ENCODE results near the gene COMP. TPM values are rescaled to one million over a fixed set of nuclear protein-coding genes. Genes with fewer than 3 reads are reported as not detected.

COMP gene
- total RNA-seq, 1 donor from 2014 or later, result not detected

DNA sequence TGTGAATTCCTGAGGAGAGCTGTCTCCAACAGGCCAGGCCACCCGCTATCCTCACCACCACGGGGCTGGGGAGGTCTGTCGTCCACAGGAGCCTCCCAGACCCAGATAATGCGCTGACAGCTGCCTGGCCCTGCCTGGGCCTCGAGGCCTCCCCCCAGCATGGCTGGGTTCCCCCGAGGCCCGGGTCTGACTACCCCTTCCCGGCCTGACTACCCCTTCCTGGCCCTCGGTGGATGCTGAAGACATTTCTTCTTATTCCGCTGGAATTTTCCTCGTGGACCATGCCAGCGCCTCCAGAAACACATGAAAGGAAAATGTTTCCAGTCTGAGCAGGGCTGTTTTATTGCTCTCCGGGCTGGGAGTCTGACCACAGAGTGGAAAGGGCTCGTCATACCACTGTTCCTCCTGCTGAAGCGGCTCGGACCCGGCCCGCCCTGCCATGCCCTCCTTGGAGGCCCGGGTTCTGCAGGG is 16.8 kb upstream of the COMP start:
- intact Hi-C loops (cut with DNase I), result no loop called here
- DNase-seq (peak; percentile 67), ATAC-seq (ENCODE audit: poor library complexity) (peak; percentile 39)

DNA sequence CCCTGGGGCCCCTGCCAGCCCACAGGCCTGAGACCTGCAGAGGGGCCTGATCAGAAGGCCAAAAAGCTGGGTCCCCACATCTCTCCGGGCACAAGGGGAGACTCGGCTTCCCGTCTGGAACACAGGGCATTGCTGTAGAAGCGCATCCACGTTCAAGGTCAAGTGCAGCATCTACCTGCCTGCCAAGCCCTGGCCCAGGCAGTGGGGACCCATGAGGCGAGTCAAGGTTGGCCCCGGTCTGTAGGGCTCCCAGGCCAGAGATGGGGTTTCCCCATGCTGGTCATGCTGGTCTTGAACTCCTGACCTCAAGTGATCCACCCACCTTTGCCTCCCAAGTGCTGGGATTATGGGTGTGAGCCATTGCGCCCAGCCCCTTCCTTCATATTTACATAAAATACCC is 13.5 kb upstream of the COMP start:
- intact Hi-C loops (cut with DNase I), result no loop called here
- no peak for DNase-seq
- no peak for ATAC-seq (ENCODE audit: poor library complexity)

- no peak for ATAC-seq (ENCODE audit: poor library complexity)
- intact Hi-C loops (cut with DNase I), result no loop called here
- no peak for DNase-seq
These were observed 13.1 kb upstream of the COMP start for GRCh38 chr19:18804139-18804601.

DNA sequence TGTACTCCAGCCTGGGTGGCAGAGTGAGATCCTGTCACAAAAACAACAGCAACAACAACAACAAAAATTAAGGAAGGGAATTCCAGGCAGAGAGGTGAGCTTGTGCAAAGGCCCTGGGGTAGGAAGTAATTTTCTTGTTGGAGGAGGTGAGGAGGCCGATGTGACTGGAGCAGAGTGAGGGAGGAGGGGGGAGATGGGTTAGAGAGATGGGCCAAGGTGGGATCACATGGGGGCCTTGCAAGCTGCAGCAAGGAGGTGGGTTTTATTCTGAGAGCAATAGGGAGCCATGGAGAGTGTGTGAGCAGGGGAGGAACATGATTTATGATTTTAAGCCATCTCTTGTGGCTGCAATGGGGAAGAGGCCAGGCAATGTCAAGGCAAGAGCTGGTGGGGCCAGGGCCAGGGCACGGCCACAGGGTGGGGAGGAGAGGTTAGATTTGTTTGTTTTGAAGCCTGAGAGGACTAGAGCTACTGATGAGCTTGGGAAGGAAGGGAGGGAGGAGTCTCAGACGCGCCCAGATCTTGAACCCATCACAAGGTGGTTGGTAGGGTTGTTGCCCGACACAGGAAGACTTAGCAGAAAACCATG is 12.5 kb upstream of the COMP start:
- DNase-seq (no peak), ATAC-seq (ENCODE audit: poor library complexity) (no peak)
- intact Hi-C loops (cut with DNase I), result no loop called here

- intact Hi-C loops (cut with DNase I), result no loop called here
- no peak for ATAC-seq (ENCODE audit: poor library complexity)
- no peak for DNase-seq
These were observed 11.2 kb upstream of the COMP start for GRCh38 chr19:18802354-18802753.

DNA sequence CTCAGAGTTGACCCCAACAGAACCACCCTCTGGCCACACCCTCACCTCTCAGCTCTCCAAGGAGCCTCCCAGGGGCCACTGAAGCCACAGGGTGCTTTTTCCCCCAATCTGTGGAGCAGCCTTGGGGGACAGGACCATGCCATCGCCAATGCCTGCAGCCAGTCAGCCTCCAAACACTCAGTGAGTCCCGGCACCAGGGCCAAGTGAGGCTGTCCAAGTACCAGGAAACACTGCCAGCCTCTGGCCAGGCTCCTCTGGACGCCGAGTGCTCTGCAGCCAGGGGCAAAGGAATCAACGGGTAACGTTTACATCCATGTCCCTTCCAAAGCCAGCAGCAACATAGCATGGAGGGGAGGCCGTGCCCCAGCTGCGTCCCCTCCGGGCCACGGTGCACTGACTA is 9.5 kb upstream of the COMP start:
- DNase-seq (no peak), ATAC-seq (ENCODE audit: poor library complexity) (no peak)
- intact Hi-C loops (cut with DNase I), result no loop called here

DNA sequence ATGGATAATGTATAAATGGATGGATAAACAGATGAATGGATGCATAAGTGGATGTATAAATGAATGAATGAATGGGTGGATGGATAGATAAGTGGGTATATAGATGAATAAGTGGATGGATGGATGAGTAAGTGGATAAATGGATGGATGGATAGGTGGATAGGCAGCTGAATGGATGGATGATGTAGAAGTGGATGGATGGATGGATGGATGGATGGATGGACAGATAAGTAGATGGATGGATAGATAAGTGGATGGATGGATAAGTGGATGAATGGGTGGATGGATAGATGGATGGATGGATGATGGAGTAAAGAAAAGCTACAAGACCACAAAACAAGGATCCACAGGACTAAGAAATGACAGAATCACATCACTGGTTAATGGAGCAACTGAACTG is 9.0 kb upstream of the COMP start:
- no peak for ATAC-seq (ENCODE audit: poor library complexity)
- intact Hi-C loops (cut with DNase I), result no loop called here
- no peak for DNase-seq

GRCh38 chr19:18799389-18799970 is 8.4 kb upstream of the COMP start:
- DNase-seq (no peak), ATAC-seq (ENCODE audit: poor library complexity) (no peak)
- intact Hi-C loops (cut with DNase I), result no loop called here

GRCh38 chr19:18798384-18799352 is 7.6 kb upstream of the COMP start:
- ATAC-seq (ENCODE audit: poor library complexity) (no peak), DNase-seq (no peak)
- intact Hi-C loops (cut with DNase I), result no loop called here

- intact Hi-C loops (cut with DNase I), result no loop called here
- no peak for DNase-seq
- no peak for ATAC-seq (ENCODE audit: poor library complexity)
These were observed 5.1 kb upstream of the COMP start for GRCh38 chr19:18796239-18796638.

- ATAC-seq (ENCODE audit: poor library complexity) (no peak), DNase-seq (no peak)
- intact Hi-C loops (cut with DNase I), result no loop called here
These were observed 4.4 kb upstream of the COMP start for GRCh38 chr19:18795540-18795939.

GRCh38 chr19:18794692-18795091 is 3.6 kb upstream of the COMP start:
- ATAC-seq (ENCODE audit: poor library complexity), result no peak

DNA sequence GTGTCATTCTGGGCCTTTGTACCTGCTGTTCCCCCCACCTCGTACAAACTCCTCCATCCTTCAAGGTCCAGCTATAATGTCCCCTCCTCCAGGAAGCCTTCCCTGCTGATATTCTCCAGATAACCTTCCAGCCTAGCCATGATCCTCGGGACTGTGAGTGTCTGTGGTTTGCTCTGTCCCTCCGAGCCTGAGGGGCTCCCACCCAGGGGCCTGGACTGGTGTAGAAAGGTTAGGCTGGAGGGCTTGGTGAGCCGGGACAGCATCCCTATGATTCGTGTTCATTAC is 2.9 kb upstream of the COMP start:
- ATAC-seq (ENCODE audit: poor library complexity), result no peak
- intact Hi-C loops (cut with DNase I), result no loop called here
- no peak for DNase-seq

More at GRCh38 chr19:18794692-18795091, 3.6 kb upstream of the COMP start:
- intact Hi-C loops (cut with DNase I), result no loop called here
- DNase-seq, result no peak

DNA sequence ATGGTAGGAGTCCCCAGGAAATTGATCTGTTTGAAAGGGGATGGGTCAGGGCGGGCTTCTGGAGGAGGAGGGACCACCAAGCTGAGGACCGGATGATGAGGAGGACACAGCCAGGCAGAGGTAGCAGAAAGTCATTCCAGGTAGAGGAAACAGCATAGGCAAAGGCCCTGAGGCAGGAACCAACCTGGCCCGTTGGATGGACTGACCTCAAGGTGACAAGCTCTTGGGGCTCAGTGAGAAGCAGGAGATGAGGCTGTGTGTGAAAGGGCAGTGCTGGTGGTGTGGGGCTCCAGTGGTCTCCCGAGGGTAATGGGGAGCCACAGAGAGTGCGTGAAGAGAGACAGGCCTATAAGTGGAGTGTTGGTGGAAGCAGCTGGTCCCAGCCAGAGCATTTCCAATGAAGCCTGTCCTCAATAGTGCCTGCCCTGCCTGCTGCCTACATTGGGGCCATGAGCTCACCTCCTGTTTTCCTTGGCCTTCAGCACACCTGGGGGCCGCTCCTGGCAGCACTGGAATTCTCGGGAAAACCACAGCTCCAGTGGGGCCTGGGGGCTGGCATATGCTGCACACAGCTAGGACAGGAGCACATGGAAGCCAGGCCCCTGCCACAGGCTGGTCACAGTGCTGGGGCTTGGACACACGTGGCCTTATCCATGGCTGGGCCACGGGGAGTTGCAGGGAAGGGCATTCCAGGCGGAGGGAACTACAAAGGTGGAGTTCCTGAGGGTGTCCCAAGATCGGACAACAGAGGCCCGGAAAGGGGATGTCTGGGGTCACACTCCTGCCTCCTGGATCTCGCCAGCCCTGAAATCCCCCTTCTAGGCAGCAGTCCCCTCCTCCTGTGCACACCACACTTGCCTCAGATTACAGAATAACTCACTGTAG is 2.3 kb upstream of the COMP start:
- DNase-seq (no peak), ATAC-seq (ENCODE audit: poor library complexity) (no peak)
- intact Hi-C loops (cut with DNase I), result no loop called here

DNA sequence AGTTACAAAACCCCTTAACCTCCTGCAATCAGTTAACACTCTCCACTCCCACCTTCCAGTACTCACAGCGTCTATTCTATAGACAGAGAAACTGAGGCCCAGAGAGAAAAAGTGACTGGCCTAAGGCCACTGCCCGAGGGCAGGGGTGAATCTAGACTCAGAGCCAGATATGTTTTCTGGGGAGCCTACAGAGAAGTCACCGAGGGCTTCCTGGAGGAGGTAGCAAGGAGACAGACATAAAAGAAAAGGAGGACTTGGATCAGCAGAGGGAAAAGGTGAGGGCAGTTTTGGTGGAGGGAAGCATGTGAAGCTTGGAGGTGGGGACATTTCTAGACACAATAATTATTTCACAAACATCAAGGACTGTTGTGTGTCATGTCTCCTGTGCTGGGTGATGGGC is 1.6 kb upstream of the COMP start:
- no peak for DNase-seq
- intact Hi-C loops (cut with DNase I), result no loop called here
- ATAC-seq (ENCODE audit: poor library complexity), result no peak

DNA sequence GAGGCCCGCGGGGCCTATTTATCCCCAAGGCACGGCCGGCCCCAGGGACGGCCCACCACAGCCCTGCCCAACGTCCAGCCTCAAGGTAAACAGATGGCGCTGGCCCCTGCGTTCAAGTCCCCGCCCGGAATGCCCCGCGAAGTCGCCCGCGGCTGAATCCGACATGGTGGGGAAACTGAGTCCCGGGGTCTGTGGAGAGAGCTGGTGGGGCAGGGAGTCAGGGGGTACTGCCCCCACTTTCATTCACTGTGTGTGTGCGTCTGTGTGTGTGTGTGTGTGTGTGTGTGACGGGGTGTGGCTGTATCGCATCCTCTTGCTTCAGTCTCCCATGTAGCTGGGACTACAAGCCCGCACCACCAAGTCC is 192 bp upstream of the COMP start:
- intact Hi-C loops (cut with DNase I), result no loop called here
- ATAC-seq (ENCODE audit: poor library complexity), result no peak
- no peak for DNase-seq

- DNase-seq, result no peak
- intact Hi-C loops (cut with DNase I), result no loop called here
- ATAC-seq (ENCODE audit: poor library complexity), result peak; percentile 14
These were observed 1.1 kb downstream of the COMP start for GRCh38 chr19:18789883-18790565.

DNA sequence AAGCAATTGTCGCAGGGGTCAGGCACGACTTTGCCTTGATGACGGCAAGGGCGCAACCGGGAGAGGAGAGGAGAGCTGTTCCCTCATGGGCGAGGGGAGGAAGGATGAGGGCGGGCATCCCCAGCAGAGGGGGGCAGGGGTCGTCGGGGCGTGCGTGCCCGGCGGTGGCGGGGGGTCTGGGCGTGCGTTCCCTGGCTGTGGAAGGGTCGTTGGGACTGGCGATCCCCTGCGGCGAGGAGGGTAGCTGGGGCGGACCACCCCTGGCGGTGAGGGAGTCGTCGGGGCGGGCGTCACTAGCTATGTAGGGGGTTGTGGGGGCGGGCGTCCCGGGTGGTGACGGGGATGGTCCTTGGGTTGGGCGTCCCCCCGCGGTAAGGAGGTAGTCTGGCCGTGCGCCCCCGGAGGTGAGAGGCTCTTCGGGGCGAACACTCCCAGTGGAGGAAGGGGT is 1.7 kb downstream of the COMP start:
- ATAC-seq (ENCODE audit: poor library complexity) (no peak), DNase-seq (no peak)
- intact Hi-C loops (cut with DNase I), result no loop called here
